Astrocyte (in vitro differentiated cells and primary cell): ENCODE measurements around the gene AK9. TPM values are rescaled to one million over a fixed set of nuclear protein-coding genes. Genes with fewer than 3 reads are reported as not detected.

ENCODE experiments used
- DNase-seq: peaks from one replicate; pipeline ENCODE4 v3.0.0-alpha.2; 2010; ENCODE audit warnings: low read depth
- FAIRE-seq: peaks from 2 replicates; lab custom pipeline; 2011; peaks lifted over from hg19 to GRCh38; lab: Jason Lieb, UNC
- H2AFZ ChIP-seq: 2 replicates; pipeline ENCODE4 v1.6.0; 2012; ENCODE audit warnings: low read depth, low read length, inconsistent platforms
- H3K27ac ChIP-seq: 2 replicates; pipeline ENCODE4 v1.5.1; 2011; ENCODE audit warnings: low read depth, low read length, inconsistent platforms
- H3K27me3 ChIP-seq: 2 replicates; pipeline ENCODE4 v1.6.0; 2011; ENCODE audit warnings: low read length, inconsistent platforms; ENCODE audit not compliant: insufficient read depth
- H3K36me3 ChIP-seq: 2 replicates; pipeline ENCODE4 v1.5.1; 2011; ENCODE audit warnings: low read length, inconsistent platforms; ENCODE audit not compliant: insufficient read depth
- H3K4me1 ChIP-seq: 2 replicates; pipeline ENCODE4 v1.5.1; 2011; ENCODE audit warnings: low read length, inconsistent platforms; ENCODE audit not compliant: insufficient read depth
- H3K4me2 ChIP-seq: 2 replicates; pipeline ENCODE4 v1.6.0; 2012; ENCODE audit warnings: low read length, inconsistent platforms
- H3K4me3 ChIP-seq: 2 replicates; pipeline ENCODE4 v1.5.1; 2011; ENCODE audit warnings: low read depth, mild to moderate bottlenecking, low read length, inconsistent platforms; ENCODE audit not compliant: insufficient read depth
- H3K79me2 ChIP-seq: 2 replicates; pipeline ENCODE4 v1.6.0; 2012; ENCODE audit warnings: mild to moderate bottlenecking, low read length, inconsistent platforms; ENCODE audit not compliant: insufficient read depth
- H3K9ac ChIP-seq: 2 replicates; pipeline ENCODE4 v1.6.0; 2012; ENCODE audit warnings: mild to moderate bottlenecking, low read length, inconsistent platforms
- H3K9me3 ChIP-seq: 2 replicates; pipeline ENCODE4 v1.5.1; 2012; ENCODE audit warnings: low read depth, mild to moderate bottlenecking, low read length, inconsistent platforms; ENCODE audit not compliant: insufficient read depth
- H4K20me1 ChIP-seq: 2 replicates; pipeline ENCODE4 v1.6.0; 2012; ENCODE audit warnings: low read length, inconsistent platforms; ENCODE audit not compliant: insufficient read depth
- H3K27ac Mint-ChIP-seq: one replicate; pipeline ENCODE4 v1.8.0; 2021; ENCODE audit warnings: mild to moderate bottlenecking, mixed read lengths; ENCODE audit not compliant: unreplicated experiment
- H3K27me3 Mint-ChIP-seq: one replicate; pipeline ENCODE4 v1.8.0; 2021; ENCODE audit warnings: low read depth, mixed read lengths; ENCODE audit not compliant: unreplicated experiment
- H3K36me3 Mint-ChIP-seq: one replicate; pipeline ENCODE4 v1.8.0; 2021; ENCODE audit warnings: low read depth, mixed read lengths; ENCODE audit not compliant: unreplicated experiment
- H3K4me1 Mint-ChIP-seq: one replicate; pipeline ENCODE4 v1.8.0; 2021; ENCODE audit warnings: low read depth, mixed read lengths; ENCODE audit not compliant: unreplicated experiment
- H3K4me3 Mint-ChIP-seq: one replicate; pipeline ENCODE4 v1.8.0; 2021; ENCODE audit warnings: mild to moderate bottlenecking, moderate library complexity, mixed read lengths; ENCODE audit not compliant: unreplicated experiment
- H3K9me3 Mint-ChIP-seq: one replicate; pipeline ENCODE4 v1.8.0; 2021; ENCODE audit warnings: mild to moderate bottlenecking, mixed read lengths; ENCODE audit not compliant: unreplicated experiment
- CTCF ChIP-seq: IDR thresholded peaks from 2 replicates; pipeline ENCODE4 v1.5.1; 2011; ENCODE audit warnings: low read depth, mild to moderate bottlenecking, inconsistent platforms, low read length, moderate library complexity; ENCODE audit not compliant: insufficient read depth
- EZH2 ChIP-seq: IDR thresholded peaks from 2 replicates; pipeline ENCODE4 v1.6.1; 2012; ENCODE audit warnings: mild to moderate bottlenecking, low read length, inconsistent platforms; ENCODE audit not compliant: insufficient read depth
- total RNA-seq: library from RNA; stranded (reverse); gene quantifications from 2 replicates; pipeline ENCODE4 v1.2.1, GENCODE V29; 2021

AK9 gene
- total RNA-seq, 1 donor from 2014 or later, result 3.4 TPM

- DNase-seq, result no peak
- H3K4me2 ChIP-seq, result no peak overlapping the region
- peaks cover 2% of the 10 kb centered on the region for H4K20me1 ChIP-seq
- Mint-ChIP-seq H3K27ac (no peak overlapping the region), H3K27me3 (no peaks in the 10 kb centered on the region), H3K9me3 (no peaks in the 10 kb centered on the region), H3K36me3 (peaks cover 1% of the 10 kb centered on the region), H3K4me1 (no peaks in the 10 kb centered on the region), H3K4me3 (no peak overlapping the region)
- no peaks in the 10 kb centered on the region for H3K9me3 ChIP-seq
- TF ChIP-seq CTCF (no peak), EZH2 (no peak)
- no peak overlapping the region for H3K27ac ChIP-seq
- no peak overlapping the region for H3K4me3 ChIP-seq
- H3K4me1 ChIP-seq, result no peaks in the 10 kb centered on the region
- H2AFZ ChIP-seq, result no peak overlapping the region
- no peak overlapping the region for H3K9ac ChIP-seq
- no peaks in the 10 kb centered on the region for H3K36me3 ChIP-seq
- no peak for FAIRE-seq
- no peaks in the 10 kb centered on the region for H3K27me3 ChIP-seq
- H3K79me2 ChIP-seq, result no peaks in the 10 kb centered on the region
Measured at GRCh38 chr6:109717971-109718370, 27.0 kb upstream of the AK9 start.

- H3K4me1 ChIP-seq, result no peaks in the 10 kb centered on the region
- no peaks in the 10 kb centered on the region for H3K27me3 Mint-ChIP-seq
- H3K79me2 ChIP-seq, result no peaks in the 10 kb centered on the region
- H4K20me1 ChIP-seq, result peaks cover 5% of the 10 kb centered on the region
- H3K4me3 Mint-ChIP-seq, result no peak overlapping the region
- no peak overlapping the region for H2AFZ ChIP-seq
- no peaks in the 10 kb centered on the region for H3K9me3 Mint-ChIP-seq
- DNase-seq (no peak), FAIRE-seq (no peak)
- peaks cover 1% of the 10 kb centered on the region for H3K36me3 Mint-ChIP-seq
- no peak overlapping the region for H3K4me2 ChIP-seq
- H3K27ac ChIP-seq, result no peak overlapping the region
- H3K4me1 Mint-ChIP-seq, result no peaks in the 10 kb centered on the region
- TF ChIP-seq CTCF, result no peak
- H3K27me3 ChIP-seq, result no peaks in the 10 kb centered on the region
- H3K4me3 ChIP-seq, result no peak overlapping the region
- no peaks in the 10 kb centered on the region for H3K36me3 ChIP-seq
- no peak overlapping the region for H3K27ac Mint-ChIP-seq
- no peaks in the 10 kb centered on the region for H3K9me3 ChIP-seq
- H3K9ac ChIP-seq, result no peak overlapping the region
Measured at GRCh38 chr6:109715616-109716015, 24.6 kb upstream of the AK9 start.

- Histone ChIP-seq H4K20me1 (peaks cover 5% of the 10 kb centered on the region), H3K9ac (no peak overlapping the region), H3K4me3 (no peak overlapping the region), H3K4me1 (no peaks in the 10 kb centered on the region), H3K27ac (no peak overlapping the region), H2AFZ (no peak overlapping the region), H3K9me3 (no peaks in the 10 kb centered on the region), H3K27me3 (no peaks in the 10 kb centered on the region), H3K79me2 (no peaks in the 10 kb centered on the region), H3K4me2 (no peak overlapping the region), H3K36me3 (no peaks in the 10 kb centered on the region)
- TF ChIP-seq CTCF, result no peak
- TF ChIP-seq EZH2, result no peak
- no peak for DNase-seq
- Mint-ChIP-seq H3K27ac (no peak overlapping the region), H3K4me1 (no peaks in the 10 kb centered on the region), H3K9me3 (no peaks in the 10 kb centered on the region), H3K27me3 (no peaks in the 10 kb centered on the region), H3K36me3 (no peaks in the 10 kb centered on the region), H3K4me3 (no peak overlapping the region)
- FAIRE-seq, result no peak
Measured at GRCh38 chr6:109714611-109715010, 23.6 kb upstream of the AK9 start.
